ENCODE data around the gene KCNQ5.

KCNQ5 gene

GRCh38 chr6:72861935-72862432 is 240.1 kb downstream of the KCNQ5 start:
- H3K4me3 ChIP-seq (ENCODE audit: low read depth, low read length), result no peak overlapping the region

DNA sequence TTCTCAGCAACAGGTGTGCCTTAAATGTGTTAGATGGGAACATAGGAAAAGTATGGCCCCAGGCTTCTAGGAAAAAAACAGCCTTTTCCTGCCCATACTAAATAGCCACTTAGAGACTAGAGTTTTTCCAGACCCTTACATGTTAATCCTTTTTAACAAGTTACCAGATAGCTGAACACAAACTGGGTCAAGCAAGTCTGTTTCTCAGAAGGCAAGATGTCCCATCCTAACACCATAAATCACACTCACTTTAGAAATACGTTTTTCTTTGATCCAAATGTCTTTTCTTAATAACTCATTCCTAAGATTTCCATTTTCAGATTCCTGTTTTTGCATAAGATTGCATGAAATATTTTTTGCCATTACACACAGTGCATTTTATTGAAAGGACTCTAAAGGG is 241.3 kb downstream of the KCNQ5 start:
- no peak overlapping the region for H3K4me3 ChIP-seq (ENCODE audit: low read depth, low read length)
- TF ChIP-seq, protein P1, sequence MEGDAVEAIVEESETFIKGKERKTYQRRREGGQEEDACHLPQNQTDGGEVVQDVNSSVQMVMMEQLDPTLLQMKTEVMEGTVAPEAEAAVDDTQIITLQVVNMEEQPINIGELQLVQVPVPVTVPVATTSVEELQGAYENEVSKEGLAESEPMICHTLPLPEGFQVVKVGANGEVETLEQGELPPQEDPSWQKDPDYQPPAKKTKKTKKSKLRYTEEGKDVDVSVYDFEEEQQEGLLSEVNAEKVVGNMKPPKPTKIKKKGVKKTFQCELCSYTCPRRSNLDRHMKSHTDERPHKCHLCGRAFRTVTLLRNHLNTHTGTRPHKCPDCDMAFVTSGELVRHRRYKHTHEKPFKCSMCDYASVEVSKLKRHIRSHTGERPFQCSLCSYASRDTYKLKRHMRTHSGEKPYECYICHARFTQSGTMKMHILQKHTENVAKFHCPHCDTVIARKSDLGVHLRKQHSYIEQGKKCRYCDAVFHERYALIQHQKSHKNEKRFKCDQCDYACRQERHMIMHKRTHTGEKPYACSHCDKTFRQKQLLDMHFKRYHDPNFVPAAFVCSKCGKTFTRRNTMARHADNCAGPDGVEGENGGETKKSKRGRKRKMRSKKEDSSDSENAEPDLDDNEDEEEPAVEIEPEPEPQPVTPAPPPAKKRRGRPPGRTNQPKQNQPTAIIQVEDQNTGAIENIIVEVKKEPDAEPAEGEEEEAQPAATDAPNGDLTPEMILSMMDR (IDR thresholded peaks at IDR 0.05; ENCODE audit: low read depth, low read length), result no peak

More at GRCh38 chr6:72861935-72862432, 240.1 kb downstream of the KCNQ5 start:
- TF ChIP-seq, protein P1 (IDR thresholded peaks at IDR 0.05; ENCODE audit: low read depth, low read length), result no peak

GRCh38 chr6:72864236-72864635 is 242.4 kb downstream of the KCNQ5 start:
- H3K4me3 ChIP-seq (ENCODE audit: low read depth, low read length), result no peak overlapping the region
- TF ChIP-seq, protein P1 (IDR thresholded peaks at IDR 0.05; ENCODE audit: low read depth, low read length), result no peak

- H3K4me3 ChIP-seq (ENCODE audit: low read depth, low read length), result no peak overlapping the region
- TF ChIP-seq, protein P1 (IDR thresholded peaks at IDR 0.05; ENCODE audit: low read depth, low read length), result no peak
Measured at GRCh38 chr6:72864799-72865198, 242.9 kb downstream of the KCNQ5 start.

GRCh38 chr6:72865467-72865866 is 243.6 kb downstream of the KCNQ5 start:
- TF ChIP-seq, protein P1 (IDR thresholded peaks at IDR 0.05; ENCODE audit: low read depth, low read length), result no peak
- H3K4me3 ChIP-seq (ENCODE audit: low read depth, low read length), result no peak overlapping the region

DNA sequence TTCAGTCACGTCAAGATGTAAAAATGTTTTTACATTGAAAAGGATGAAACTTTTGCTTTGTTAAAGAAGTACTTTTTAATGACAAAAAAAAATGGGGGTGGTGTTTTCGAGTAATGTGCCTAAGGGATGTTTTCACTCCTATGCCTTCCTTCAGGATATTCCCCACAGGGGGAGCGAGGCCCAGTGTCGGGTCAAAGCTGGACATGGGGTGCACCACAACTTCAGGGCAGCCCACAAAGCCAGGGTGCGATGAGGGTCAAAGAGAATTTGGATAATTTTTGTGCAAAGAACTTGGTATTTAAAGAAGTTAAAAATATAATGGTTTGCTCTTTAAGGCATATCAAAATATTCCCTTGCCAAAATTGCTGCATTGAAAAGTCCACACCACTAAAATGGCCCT is 247.8 kb downstream of the KCNQ5 start:
- TF ChIP-seq, protein P1 (IDR thresholded peaks at IDR 0.05; ENCODE audit: low read depth, low read length), result no peak
- no peak overlapping the region for H3K4me3 ChIP-seq (ENCODE audit: low read depth, low read length)

DNA sequence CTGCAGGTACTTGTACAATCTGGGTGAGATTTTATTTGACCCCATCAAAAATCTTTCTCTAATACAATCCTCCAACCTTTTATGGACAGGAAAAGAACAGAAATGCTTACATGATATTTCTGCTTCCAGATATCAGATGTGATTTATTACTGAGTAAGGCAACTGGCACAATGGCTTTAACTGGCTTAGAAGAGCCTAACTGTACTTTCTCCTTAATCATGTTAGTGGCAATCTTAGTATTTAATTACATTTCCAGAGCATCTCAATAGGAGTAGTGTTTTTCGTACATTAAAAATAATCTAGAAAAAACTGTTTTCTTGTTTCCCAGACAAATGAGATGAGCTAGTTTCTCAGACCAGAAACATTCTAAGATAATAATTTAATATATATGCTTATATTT is 251.6 kb downstream of the KCNQ5 start:
- TF ChIP-seq, protein P1 (IDR thresholded peaks at IDR 0.05; ENCODE audit: low read depth, low read length), result no peak
- no peak overlapping the region for H3K4me3 ChIP-seq (ENCODE audit: low read depth, low read length)
